CD4-positive, alpha-beta T cell treated with Interleukin-17A for 1 hour (primary cell): Measurements from ENCODE around the gene SLC52A1.
"Not testable (repeated sequence)": the region's sequence is repeated elsewhere in the genome, so short reads cannot be mapped to it uniquely, and the experiment has no call there.

Experiments
- DNase-seq: peaks from one replicate; pipeline ENCODE4 v3.0.0-alpha.2; 2020

SLC52A1 gene

GRCh38 chr17:5035315-5035714 lies at the start of gene SLC52A1:
Gene SLC52A1 (minus strand): TSS chr17:5035426. CDS start chr17:5034606, 820 bp downstream.
- DNase-seq, result no peak

GRCh38 chr17:5080591-5080990 lies 45.4 kb upstream of the SLC52A1 start:
- no peak for DNase-seq

GRCh38 chr17:5078106-5079028 lies 43.1 kb upstream of the SLC52A1 start, which contains the start of gene ZFP3:
Gene ZFP3 (plus strand): TSS chr17:5078467. CDS start chr17:5091505, 13,038 bp downstream.
- DNase-seq, result peak; percentile 82

GRCh38 chr17:5077781-5078105 lies 42.5 kb upstream of the SLC52A1 start:
- DNase-seq, result no peak

- DNase-seq, result not testable (repeated sequence)
Measured at GRCh38 chr17:5077275-5077674, 42.0 kb upstream of the SLC52A1 start.

GRCh38 chr17:5075472-5075871 lies 40.2 kb upstream of the SLC52A1 start:
- DNase-seq, result not testable (repeated sequence)

GRCh38 chr17:5069724-5070123 lies 34.5 kb upstream of the SLC52A1 start:
- no peak for DNase-seq

GRCh38 chr17:5068236-5068635 lies 33.0 kb upstream of the SLC52A1 start:
- no peak for DNase-seq

- DNase-seq, result no peak
Measured at GRCh38 chr17:5065227-5065744, 30.1 kb upstream of the SLC52A1 start.

GRCh38 chr17:5055543-5055942 lies 20.3 kb upstream of the SLC52A1 start:
- DNase-seq, result no peak

- DNase-seq, result no peak
Measured at GRCh38 chr17:5050278-5050677, 15.1 kb upstream of the SLC52A1 start.

- DNase-seq, result peak; percentile 86
Measured at GRCh38 chr17:5049314-5049841, 14.2 kb upstream of the SLC52A1 start.

- no peak for DNase-seq
Measured at GRCh38 chr17:5047446-5047845, 12.2 kb upstream of the SLC52A1 start.

- DNase-seq, result no peak
Measured at GRCh38 chr17:5045496-5045895, 10.3 kb upstream of the SLC52A1 start.

GRCh38 chr17:5044630-5045029 lies 9.4 kb upstream of the SLC52A1 start:
- no peak for DNase-seq

GRCh38 chr17:5043524-5043923 lies 8.3 kb upstream of the SLC52A1 start:
- no peak for DNase-seq

- peak; percentile 46 for DNase-seq
Measured at GRCh38 chr17:5042157-5043022, 7.2 kb upstream of the SLC52A1 start.

- no peak for DNase-seq
Measured at GRCh38 chr17:5034651-5035050, 575 bp downstream of the SLC52A1 start.

GRCh38 chr17:5034063-5034462 lies 1.2 kb downstream of the SLC52A1 start:
- DNase-seq, result no peak

- DNase-seq, result no peak
Measured at GRCh38 chr17:5033352-5034015, 1.7 kb downstream of the SLC52A1 start.

- DNase-seq, result no peak
Measured at GRCh38 chr17:5032865-5033264, 2.4 kb downstream of the SLC52A1 start.

GRCh38 chr17:5031365-5032082 lies 3.7 kb downstream of the SLC52A1 start:
- peak; percentile 88 for DNase-seq
